Natural killer cell (primary cell): ENCODE results near the gene CD164L2. TPM values are rescaled to one million over a fixed set of nuclear protein-coding genes. Genes with fewer than 3 reads are reported as not detected.

Experiments used
- ATAC-seq, 3 donors: fragments of 150-1000 bp in 2 of 3; fragments of 200-7000 bp in 1 of 3; cut with Tn5 transposase; 1 replicate in 1 of 3; 2 replicates in 2 of 3; pipeline ENCODE4 v1.10.0; 2021; ENCODE audit warnings: mild to moderate bottlenecking in 2 of 3, moderate library complexity in 2 of 3
- DNase-seq, 2 donors: peaks; one replicate each; pipeline versions ENCODE4 v3.0.0 to v3.0.0-alpha.2; 2013 to 2021; ENCODE audit warnings: mixed read lengths in 1 of 2
- H3K27ac ChIP-seq: one replicate; pipeline ENCODE4 v1.5.1; 2013; ENCODE audit warnings: mild to moderate bottlenecking, low read length
- H3K27me3 ChIP-seq: one replicate; pipeline ENCODE4 v1.6.1; 2013; ENCODE audit warnings: low read length; ENCODE audit not compliant: control insufficient read depth, insufficient read depth
- H3K36me3 ChIP-seq: one replicate; pipeline ENCODE4 v1.6.1; 2013; ENCODE audit warnings: low read length; ENCODE audit not compliant: control insufficient read depth, insufficient read depth
- H3K4me1 ChIP-seq: one replicate; pipeline ENCODE4 v1.6.1; 2013; ENCODE audit warnings: low read length; ENCODE audit not compliant: control insufficient read depth, insufficient read depth
- H3K4me3 ChIP-seq: one replicate; pipeline ENCODE4 v1.5.1; 2013; ENCODE audit warnings: low read length
- H3K9me3 ChIP-seq: one replicate; pipeline ENCODE4 v1.6.1; 2013; ENCODE audit warnings: low read length; ENCODE audit not compliant: control insufficient read depth, insufficient read depth
- H3K27ac Mint-ChIP-seq, 2 donors: one replicate each; pipeline ENCODE4 v1.8.0; 2022; ENCODE audit warnings: mild to moderate bottlenecking in 2 of 2, mixed read lengths in 2 of 2, moderate library complexity in 1 of 2
- H3K27me3 Mint-ChIP-seq, 2 donors: one replicate each; pipeline ENCODE4 v1.8.0; 2022; ENCODE audit warnings: low read depth in 2 of 2, mixed read lengths in 2 of 2
- H3K36me3 Mint-ChIP-seq: one replicate; pipeline ENCODE4 v1.8.0; 2022; ENCODE audit warnings: mixed read lengths
- H3K4me1 Mint-ChIP-seq, 2 donors: one replicate each; pipeline ENCODE4 v1.8.0; 2022; ENCODE audit warnings: mixed read lengths in 2 of 2
- H3K4me3 Mint-ChIP-seq: one replicate; pipeline ENCODE4 v1.8.0; 2022; ENCODE audit warnings: mild to moderate bottlenecking, moderate library complexity, mixed read lengths
- H3K9me3 Mint-ChIP-seq, 2 donors: one replicate each; pipeline ENCODE4 v1.8.0; 2022; ENCODE audit warnings: mixed read lengths in 2 of 2
- CTCF ChIP-seq: fragments of 200-600 bp; IDR thresholded peaks from one replicate; pipeline ENCODE4 v1.8.0; 2022; ENCODE audit warnings: antibody characterized with exemption
- WGBS: methylation state at CpG from one replicate; pipeline ENCODE4 v1.1.7; 2013; ENCODE audit warnings: missing lambda C conversion rate; ENCODE audit not compliant: insufficient coverage; 5-methylcytosine and 5-hydroxymethylcytosine counted together
- intact Hi-C: fragments of 100-400 bp; cut with micrococcal nuclease; formaldehyde crosslinking; loops from one replicate; pipeline ENCODE4 v1.14.2; 2022
- total RNA-seq, 4 donors: library from RNA; stranded (reverse); fragments of 120-200 nt in 1 of 4; gene quantifications; one replicate each; pipeline versions ENCODE4 v1.2.3 to v1.2.4, GENCODE V29; 2013 to 2022

Gene CD164L2
- total RNA-seq, 3 donors from 2014 or later (not counting 1 experiment from before 2014, with no cell fraction given) = 0.40 TPM; not detected in 2

- ATAC-seq = peak; percentile 37 to 42 (median 40)
- peak overlapping the region; percentile 92 for H3K4me3 Mint-ChIP-seq
- TF ChIP-seq CTCF = no peak
- H3K9me3 Mint-ChIP-seq = no peaks in the 10 kb centered on the region
- H3K27me3 Mint-ChIP-seq = no peaks in the 10 kb centered on the region
- intact Hi-C loops = no loop called here
- H3K27me3 ChIP-seq = no peaks in the 10 kb centered on the region
- H3K27ac Mint-ChIP-seq = peak overlapping the region; percentile 41 to 82
- peak overlapping the region; percentile 66 for H3K4me3 ChIP-seq
- DNase-seq = peak; percentile 47 to 74
- peak overlapping the region; percentile 26 for H3K27ac ChIP-seq
- no peaks in the 10 kb centered on the region for H3K9me3 ChIP-seq
- no peaks in the 10 kb centered on the region for H3K36me3 ChIP-seq
- H3K4me1 ChIP-seq = peaks cover 54% of the 10 kb centered on the region
- 0% methylated on average over 30 of the region's 30 CpGs for WGBS
- H3K36me3 Mint-ChIP-seq = no peaks in the 10 kb centered on the region
- peaks cover 12 to 38% of the 10 kb centered on the region in 2 donors for H3K4me1 Mint-ChIP-seq
These were observed 17.1 kb downstream of the CD164L2 start for GRCh38 chr1:27366113-27366410.

DNA sequence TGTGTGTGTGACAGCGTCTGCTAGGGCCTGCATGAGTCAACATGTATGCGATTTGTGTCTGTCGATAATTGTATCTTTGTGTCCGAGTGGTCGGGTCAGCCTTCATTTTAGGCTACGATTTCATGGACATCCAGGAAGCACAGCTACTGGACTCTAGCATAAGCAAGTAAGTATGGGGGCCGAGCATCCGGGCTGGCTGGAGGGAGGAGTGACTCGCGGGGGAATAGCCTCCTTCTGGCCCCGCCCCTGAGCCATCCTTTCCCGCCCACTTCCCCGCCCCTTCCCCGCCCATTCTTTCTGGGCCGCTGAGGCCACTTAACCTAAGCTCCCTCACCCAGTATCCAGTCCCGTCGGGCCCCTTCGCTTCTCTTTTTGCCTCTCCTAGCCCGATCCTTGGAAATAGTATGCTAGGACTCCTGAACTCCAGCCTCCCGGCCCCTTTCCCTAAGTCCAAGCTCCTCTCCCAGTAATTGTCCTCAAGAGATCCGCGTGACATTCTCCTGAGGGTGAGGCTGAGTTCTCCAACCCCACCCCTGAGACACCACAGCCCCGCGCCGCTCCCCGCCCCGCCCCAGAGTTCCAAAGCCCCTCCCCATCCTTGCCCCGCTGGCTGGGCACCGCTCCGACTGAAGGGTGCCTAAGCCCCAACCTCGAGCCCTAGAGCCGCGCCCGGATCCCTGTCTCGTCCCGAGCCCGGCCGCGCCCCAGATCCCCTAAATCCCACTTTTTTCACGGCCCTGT is 17.6 kb downstream of the CD164L2 start:
- DNase-seq = peak; percentile 68 to 86
- ATAC-seq = peak; percentile 75 to 80 (median 78)
- WGBS = 5% methylated on average over 40 of the region's 40 CpGs
- TF ChIP-seq CTCF = no peak
- peaks cover 12 to 42% of the 10 kb centered on the region in 2 donors for H3K4me1 Mint-ChIP-seq
- H3K36me3 Mint-ChIP-seq = no peaks in the 10 kb centered on the region
- intact Hi-C loops = no loop called here
- H3K27ac ChIP-seq = peak overlapping the region; percentile 26
- H3K9me3 Mint-ChIP-seq = no peaks in the 10 kb centered on the region
- H3K4me3 ChIP-seq = peak overlapping the region; percentile 66
- H3K27ac Mint-ChIP-seq = peak overlapping the region; percentile 41 to 82
- no peaks in the 10 kb centered on the region for H3K27me3 ChIP-seq
- no peaks in the 10 kb centered on the region for H3K27me3 Mint-ChIP-seq
- H3K4me3 Mint-ChIP-seq = peak overlapping the region; percentile 92
- no peaks in the 10 kb centered on the region for H3K36me3 ChIP-seq
- H3K4me1 ChIP-seq = peaks cover 57% of the 10 kb centered on the region
- H3K9me3 ChIP-seq = no peaks in the 10 kb centered on the region

DNA sequence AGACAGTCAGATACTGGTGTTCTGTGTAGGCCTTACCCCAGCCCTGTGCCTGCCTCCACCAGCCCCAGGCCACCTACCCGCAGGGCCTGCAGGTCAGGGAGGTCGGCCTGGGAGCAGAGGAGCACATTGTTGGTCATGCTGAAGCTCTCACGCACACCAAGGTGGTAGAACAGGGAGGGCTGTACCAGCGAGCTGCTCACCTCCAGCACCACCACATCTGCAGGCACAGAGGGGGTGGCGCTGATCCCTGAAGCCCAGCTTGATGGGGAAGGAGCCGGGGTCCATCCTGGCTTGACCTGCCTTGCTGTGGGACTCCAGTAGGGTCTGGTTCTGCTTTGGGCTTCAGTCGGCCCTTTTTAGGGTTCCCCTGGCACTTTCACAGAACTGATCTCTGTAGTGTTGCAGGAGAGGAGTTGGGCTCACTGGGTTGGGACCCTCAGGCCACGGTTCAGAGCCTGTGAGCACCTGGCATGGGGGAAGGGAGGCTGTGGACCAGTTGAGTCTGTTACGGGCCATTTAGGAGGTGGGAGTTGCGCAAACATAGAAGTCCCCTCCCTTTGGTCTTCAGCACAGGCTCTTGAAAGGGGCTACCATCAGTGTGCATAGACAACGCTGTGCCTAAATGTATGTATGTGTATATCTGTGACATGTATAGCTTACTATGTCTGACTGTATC is 18.3 kb downstream of the CD164L2 start:
- no peaks in the 10 kb centered on the region for H3K36me3 ChIP-seq
- no peaks in the 10 kb centered on the region for H3K27me3 Mint-ChIP-seq
- TF ChIP-seq CTCF = no peak
- H3K4me3 Mint-ChIP-seq = peak overlapping the region; percentile 92
- H3K4me1 ChIP-seq = peaks cover 58% of the 10 kb centered on the region
- H3K4me3 ChIP-seq = no peak overlapping the region
- no peaks in the 10 kb centered on the region for H3K9me3 ChIP-seq
- H3K9me3 Mint-ChIP-seq = no peaks in the 10 kb centered on the region
- no peak for ATAC-seq
- peak overlapping the region; percentile 41 to 82 for H3K27ac Mint-ChIP-seq
- no peak overlapping the region for H3K27ac ChIP-seq
- H3K36me3 Mint-ChIP-seq = no peaks in the 10 kb centered on the region
- no peaks in the 10 kb centered on the region for H3K27me3 ChIP-seq
- peaks cover 17 to 49% of the 10 kb centered on the region in 2 donors for H3K4me1 Mint-ChIP-seq
- WGBS = 83% methylated on average over 11 of the region's 11 CpGs
- intact Hi-C loops = no loop called here
- DNase-seq = no peak
